NCI-H1092 (cell line): Measurements from ENCODE around the gene PPIB.
"Not testable (repeated sequence)": the region's sequence is repeated elsewhere in the genome, so short reads cannot be mapped to it uniquely, and the experiment has no call there.

Source experiments
- DNase-seq: peaks from one replicate; lab custom pipeline; 2025; lab: John Stamatoyannopoulos, UW

PPIB gene

GRCh38 chr15:64110108-64110701 is 52.6 kb downstream of the PPIB start:
- not testable (repeated sequence) for DNase-seq

GRCh38 chr15:64107337-64107736 is 55.5 kb downstream of the PPIB start:
- DNase-seq = no peak
